Measurements from ENCODE around the gene AFM.
"Not testable (repeated sequence)": the region's sequence is repeated elsewhere in the genome, so short reads cannot be mapped to it uniquely, and the experiment has no call there.

The AFM gene

DNA sequence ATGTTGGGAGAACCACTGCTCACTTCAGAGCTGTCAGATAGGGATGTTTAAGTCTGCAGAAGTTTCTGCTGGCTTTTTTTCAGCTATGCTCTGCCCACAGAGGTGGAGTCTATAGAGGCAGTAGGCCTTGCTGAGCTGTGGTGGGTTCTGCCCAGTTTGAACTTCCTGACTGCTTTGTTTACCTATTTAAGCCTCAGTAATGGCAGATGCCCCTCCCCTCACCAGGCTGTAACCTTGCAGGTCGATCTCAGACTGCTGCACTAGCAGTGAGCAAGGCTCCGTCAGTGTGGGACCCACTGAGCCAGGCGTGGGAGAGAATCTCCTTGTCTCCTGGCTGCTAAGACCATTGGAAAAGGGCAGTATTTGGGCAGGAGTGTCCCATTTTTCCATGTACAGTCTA, 36.8 kb downstream of the AFM start:
- DNase-seq = no peak

DNA sequence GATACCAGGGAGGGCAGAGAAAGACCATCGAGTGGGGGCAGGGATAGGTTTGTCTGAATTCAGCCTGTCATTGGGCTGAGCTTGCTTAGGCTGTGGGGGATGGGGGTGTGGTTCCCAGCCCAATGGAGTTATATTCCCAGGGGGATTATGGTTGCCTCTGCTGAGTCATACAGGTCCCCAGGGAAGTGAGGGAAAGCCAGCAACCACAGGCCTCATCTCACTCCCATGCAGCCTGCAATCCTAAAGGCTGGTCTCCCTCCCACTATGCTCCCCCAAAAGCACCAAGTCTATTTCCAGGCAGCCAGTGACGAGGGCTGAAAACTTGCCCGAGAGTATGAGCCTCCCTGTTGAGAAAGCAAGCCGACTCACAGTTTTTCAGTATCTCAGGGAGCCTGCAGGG, 39.3 kb downstream of the AFM start:
- DNase-seq = no peak

DNA sequence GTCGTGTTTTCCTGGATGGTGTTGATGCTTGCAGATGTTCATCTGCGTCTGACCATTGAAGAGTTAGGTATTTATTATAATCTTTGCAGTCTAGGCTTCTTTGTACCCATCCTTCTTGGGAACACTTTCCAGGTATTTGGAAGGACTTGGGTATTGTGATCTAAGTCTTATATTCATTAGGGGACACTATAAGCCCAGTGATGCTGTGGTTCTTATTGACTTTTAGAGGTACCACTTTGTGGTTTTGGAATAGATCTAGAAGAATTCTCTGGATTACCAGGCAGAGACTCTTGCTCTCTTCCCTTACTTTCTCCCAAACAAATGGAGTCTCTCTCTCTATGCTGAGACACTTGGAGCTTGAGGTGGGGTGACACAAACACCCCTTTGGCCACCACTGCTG, 41.6 kb downstream of the AFM start:
- DNase-seq = no peak

DNA sequence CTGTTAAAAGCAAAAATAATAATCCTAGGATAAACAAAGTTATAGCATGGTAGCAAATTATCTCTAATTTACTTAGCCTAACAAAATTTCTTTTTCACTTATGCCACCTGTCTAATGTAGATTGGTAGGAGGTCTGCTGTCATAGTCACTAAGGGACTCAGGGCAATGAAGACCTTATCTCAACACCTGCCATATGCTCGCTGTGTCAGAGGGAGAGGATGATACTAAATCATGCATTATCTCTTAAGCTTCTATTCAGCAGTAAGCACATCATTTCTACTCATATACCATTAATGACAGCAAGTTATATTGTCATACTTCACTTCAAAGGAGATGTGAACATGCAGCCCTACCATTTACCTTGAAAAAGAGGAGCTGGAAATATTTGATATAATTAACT, 44.1 kb downstream of the AFM start:
- no peak for DNase-seq

DNA sequence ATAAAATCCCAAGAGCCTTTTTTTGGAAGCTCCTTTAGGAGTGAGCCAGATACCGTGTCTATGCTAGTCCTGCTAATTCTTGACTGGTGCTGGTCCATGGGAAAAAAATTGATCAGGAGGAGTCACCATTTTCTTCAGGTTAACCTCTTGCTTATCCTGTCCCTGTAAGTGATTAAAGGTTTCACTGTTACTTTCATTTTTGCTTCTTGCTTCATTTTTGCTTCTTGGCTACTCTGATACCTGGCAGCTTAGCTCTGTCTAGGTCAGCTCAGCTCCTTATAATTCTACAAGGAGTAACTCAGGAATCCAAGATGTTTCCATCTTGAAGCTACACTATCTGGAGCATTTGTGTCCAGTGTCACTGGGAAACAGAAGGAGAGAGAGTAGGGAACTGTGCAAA, 45.7 kb downstream of the AFM start:
- DNase-seq = no peak

DNA sequence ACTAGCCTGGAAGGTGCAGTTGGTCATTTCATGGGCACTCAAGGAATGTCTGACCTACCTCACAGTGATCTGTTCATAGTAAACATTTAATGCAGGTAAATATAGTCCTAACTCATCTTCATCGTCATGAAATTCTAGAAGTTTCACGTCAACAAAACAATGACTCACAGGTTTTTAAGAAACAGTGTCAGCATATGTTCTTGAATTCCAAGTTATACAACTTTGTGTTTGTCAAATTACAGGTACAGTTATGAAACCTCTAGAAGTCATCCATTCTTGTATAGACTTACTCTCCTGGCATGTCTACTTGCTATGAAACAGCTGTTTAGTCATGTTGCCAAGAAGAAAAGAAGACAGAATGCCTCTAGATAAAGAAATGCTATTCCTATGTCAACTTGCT, 46.6 kb downstream of the AFM start:
- no peak for DNase-seq

DNA sequence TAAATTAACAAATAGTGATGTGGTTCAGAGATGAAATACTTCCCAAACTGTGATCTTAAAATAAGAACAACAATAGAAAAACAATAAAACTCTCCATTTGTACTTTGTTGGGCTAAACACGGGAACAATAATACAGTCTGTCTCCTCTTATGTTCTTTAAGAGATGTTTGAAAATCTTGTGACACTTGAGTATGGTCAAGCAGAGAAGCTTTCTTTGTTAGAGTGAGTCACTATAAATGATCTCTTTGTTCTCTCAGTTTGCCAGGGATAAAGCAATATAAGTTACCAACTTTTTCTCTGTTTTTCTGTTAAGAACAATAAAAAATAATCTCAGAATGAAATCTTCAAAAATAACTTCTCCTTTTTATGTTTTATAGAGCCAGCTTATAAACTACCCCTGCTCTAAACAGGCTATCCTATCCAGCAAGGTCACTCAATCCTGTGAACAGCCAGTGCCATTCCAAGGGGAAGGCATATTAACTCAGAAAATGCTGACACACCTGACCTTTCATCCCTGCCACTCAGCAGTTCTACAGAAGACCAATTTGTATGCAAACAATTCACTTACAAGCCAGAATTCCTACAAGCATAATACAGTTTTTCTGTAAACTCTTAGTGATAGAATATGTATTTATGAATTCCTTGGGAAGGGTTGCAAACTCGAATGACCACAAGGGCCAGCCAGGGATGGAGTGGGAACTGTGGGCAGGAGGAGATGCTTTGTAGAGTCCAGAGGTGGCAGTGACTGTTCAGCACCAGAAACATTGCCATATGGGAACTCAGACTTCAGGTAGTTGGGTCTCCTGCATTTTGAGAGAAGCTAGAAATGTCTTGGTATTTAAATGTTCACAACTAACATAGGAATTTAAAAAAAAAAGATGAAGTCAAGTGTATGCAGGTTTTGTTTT, 52.2 kb downstream of the AFM start:
- no peak for DNase-seq

DNA sequence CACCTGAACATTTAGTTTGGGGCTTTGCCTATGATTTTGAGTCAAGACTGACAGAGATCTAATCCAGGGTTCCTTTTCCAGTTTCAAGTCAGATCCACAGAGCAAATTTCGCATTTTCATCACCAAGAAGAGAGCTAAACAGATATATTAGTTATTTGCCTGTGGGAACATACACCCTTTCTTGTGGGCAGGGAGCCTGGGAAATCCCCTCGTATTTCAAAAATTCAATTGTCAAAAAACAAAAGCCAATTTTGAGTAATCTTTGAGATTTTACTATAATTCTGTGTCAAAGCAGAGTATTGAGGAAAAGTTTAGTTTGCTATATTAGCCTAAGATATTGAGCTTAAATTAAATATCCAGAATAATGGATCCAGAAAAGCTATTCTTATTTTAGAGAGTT, 56.6 kb downstream of the AFM start:
- DNase-seq = no peak

DNA sequence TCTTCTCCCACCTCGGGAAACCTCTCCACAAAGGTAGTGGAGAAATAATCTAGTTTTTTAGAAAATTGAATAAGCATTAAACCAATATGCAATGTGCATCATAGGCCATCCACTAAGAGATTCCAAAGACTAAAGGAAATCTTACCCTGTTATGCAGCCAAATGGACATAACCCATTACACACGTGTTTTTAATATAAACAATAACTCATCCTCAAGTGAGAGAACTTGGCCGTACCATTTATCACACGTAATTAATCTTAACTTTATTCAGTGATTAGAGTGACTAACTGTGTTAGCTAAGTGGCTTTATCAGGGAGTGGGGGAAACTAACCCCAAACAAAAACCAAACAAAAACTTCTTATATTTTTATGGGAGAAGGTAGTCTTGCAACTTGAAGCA, 57.8 kb downstream of the AFM start:
- DNase-seq = no peak

DNA sequence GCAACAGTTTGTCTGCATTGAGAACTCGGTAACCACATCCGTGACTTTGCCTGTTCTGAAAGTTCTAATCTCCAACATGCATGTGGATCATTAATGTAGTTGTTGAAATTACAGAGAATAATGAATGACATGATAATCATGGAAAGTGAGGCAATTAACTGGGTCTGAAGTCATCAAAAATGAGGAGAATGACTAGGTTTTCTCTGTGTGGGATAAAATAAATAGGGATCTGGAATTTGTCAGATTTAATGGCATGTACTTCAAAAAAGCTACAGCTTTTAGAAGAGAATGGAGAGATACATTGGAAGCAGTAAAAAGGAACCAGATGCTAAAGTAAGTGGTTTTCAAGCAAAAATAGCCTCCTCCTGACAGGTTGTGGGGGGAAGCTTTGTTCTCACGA, 59.3 kb downstream of the AFM start:
- no peak for DNase-seq

DNA sequence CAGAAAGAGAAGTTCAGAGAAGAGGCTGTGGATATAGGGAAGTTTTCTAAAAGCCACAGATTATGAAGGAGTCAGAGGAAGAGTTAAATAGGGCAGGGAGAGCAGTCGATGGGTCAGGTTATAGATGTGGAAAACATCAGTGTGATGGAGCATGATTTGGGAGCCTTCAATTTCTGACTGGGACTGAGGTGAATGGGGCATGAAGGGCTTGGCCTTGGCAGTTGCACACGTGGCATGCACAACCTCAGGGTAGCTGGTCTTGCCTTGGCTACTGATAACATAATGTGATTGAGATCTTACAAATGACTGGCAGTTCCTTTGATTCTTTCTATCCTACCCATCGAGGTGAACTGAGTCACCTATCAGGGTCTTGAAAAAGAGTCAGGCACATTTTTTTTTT, 59.7 kb downstream of the AFM start:
- DNase-seq = no peak

DNA sequence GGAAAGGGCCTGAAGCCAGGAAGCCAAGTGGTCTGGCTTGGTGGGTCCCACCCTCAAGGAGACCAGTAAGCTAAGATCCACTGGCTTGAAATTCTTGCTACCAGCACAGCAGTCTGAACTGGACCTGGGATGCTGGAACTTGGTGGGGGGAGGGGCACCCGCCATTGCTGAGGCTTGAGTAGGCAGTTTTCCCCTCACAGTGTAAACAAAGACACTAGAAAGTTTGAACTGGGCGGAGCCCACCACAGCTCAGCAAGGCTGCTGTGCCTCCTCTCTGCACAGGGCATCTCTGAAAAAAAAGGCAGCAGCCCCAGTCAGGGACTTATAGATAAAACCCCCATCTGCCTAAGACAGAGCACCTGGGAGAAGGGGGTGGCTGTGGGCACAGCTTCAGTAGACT, 63.1 kb downstream of the AFM start:
- no peak for DNase-seq

DNA sequence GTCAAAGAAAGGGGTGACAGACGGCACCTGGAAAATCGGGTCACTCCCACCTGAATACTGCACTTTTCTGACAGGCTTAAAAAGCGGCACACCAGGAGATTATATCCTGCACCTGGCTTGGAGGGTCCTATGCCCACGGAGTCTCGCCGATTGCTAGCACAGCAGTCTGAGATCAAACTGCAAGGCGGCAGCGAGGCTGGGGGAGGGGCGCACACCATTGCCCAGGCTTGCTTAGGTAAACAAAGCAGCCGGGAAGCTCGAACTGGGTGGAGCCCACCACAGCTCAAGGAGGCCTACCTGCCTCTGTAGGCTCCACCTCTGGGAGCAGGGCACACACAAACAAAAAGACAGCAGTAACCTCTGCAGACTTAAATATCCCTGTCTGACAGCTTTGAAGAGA, 69.3 kb downstream of the AFM start:
- not testable (repeated sequence) for DNase-seq

Measured in stimulated activated CD8-positive, alpha-beta memory T cell treated with anti-CD3 and anti-CD28 coated beads, Interleukin-4, amount 100 ng/mL, for 48 hours (primary cell).